ENCODE data around the gene RHBDF1.

The RHBDF1 gene

GRCh38 chr16:72561-73548 is at the start of gene RHBDF1:
RHBDF1 (minus strand) TSS chr16:72631; CDS start chr16:65015, 7,616 bp downstream.
- no peak for DNase-seq

- DNase-seq, result no peak
Measured at GRCh38 chr16:120756-121155, 48.3 kb upstream of the RHBDF1 start.

- DNase-seq, result no peak
Measured at GRCh38 chr16:119835-120491, 47.5 kb upstream of the RHBDF1 start.

- no peak for DNase-seq
Measured at GRCh38 chr16:119295-119694, 46.9 kb upstream of the RHBDF1 start.

GRCh38 chr16:118857-119256 is 46.4 kb upstream of the RHBDF1 start:
- no peak for DNase-seq

GRCh38 chr16:117379-118365 is 45.2 kb upstream of the RHBDF1 start:
- DNase-seq, result peak; percentile 75

- no peak for DNase-seq
Measured at GRCh38 chr16:116015-116414, 43.6 kb upstream of the RHBDF1 start.

- no peak for DNase-seq
Measured at GRCh38 chr16:114327-114726, 41.9 kb upstream of the RHBDF1 start.

- DNase-seq, result no peak
Measured at GRCh38 chr16:112153-112840, 39.9 kb upstream of the RHBDF1 start.

GRCh38 chr16:106623-107324 is 34.3 kb upstream of the RHBDF1 start:
- DNase-seq, result peak; percentile 74

- no peak for DNase-seq
Measured at GRCh38 chr16:105521-105920, 33.1 kb upstream of the RHBDF1 start.

- no peak for DNase-seq
Measured at GRCh38 chr16:104928-105327, 32.5 kb upstream of the RHBDF1 start.

GRCh38 chr16:104355-104754 is 31.9 kb upstream of the RHBDF1 start:
- no peak for DNase-seq

GRCh38 chr16:102060-102855 is 29.8 kb upstream of the RHBDF1 start:
- no peak for DNase-seq

GRCh38 chr16:101586-101985 is 29.2 kb upstream of the RHBDF1 start:
- no peak for DNase-seq

- DNase-seq, result no peak
Measured at GRCh38 chr16:100989-101388, 28.6 kb upstream of the RHBDF1 start.

- no peak for DNase-seq
Measured at GRCh38 chr16:97822-98221, 25.4 kb upstream of the RHBDF1 start.

- peak; percentile 91 for DNase-seq
Measured at GRCh38 chr16:96935-97381, 24.5 kb upstream of the RHBDF1 start.

- no peak for DNase-seq
Measured at GRCh38 chr16:94918-95265, 22.5 kb upstream of the RHBDF1 start.

- no peak for DNase-seq
Measured at GRCh38 chr16:92431-93339, 20.3 kb upstream of the RHBDF1 start.
